HG02840 (cell line): Measurements from ENCODE around the gene PRDM16.
"Not testable (repeated sequence)": the region's sequence is repeated elsewhere in the genome, so short reads cannot be mapped to it uniquely, and the experiment has no call there.

Experiments
- ATAC-seq: cut with Tn5 transposase; IDR thresholded peaks from one replicate; pipeline ENCODE4 v1.9.1; 2021; ENCODE audit warnings: mild to moderate bottlenecking, moderate library complexity, moderate number of reproducible peaks; ENCODE audit not compliant: unreplicated experiment, low FRiP score

Gene PRDM16

GRCh38 chr1:3078430-3078861 lies 9.4 kb downstream of the PRDM16 start:
- no peak for ATAC-seq

- ATAC-seq, result no peak
Observed at GRCh38 chr1:3078871-3079270, 9.9 kb downstream of the PRDM16 start.

GRCh38 chr1:3079381-3080052 lies 10.5 kb downstream of the PRDM16 start:
- no peak for ATAC-seq

GRCh38 chr1:3080053-3080955 lies 11.3 kb downstream of the PRDM16 start:
- ATAC-seq, result no peak

DNA sequence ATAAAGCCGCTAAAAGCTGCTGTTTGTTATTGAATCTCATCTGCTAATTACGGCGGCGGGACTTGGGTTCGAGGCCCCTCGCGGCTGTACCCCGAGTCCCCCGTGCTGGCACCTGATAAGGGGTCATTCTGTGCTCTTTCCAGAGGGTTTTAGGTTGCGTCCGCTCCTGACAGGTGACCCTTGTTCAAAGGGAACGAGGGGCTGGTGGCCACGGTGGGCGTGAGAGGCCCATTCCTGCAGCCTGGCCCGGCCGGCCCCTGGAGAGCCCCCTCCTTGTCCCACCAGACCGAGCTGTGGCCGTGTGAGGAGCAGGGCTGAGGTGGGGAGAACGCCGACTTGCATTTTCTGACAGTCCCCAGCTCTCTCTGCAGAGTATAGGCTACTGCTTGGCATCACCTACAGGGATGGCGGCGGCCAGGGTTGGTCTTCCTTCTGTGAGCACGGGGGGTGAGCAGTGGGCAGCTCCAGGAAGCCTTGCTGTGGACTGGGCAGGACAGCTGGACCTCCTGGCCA lies 12.2 kb downstream of the PRDM16 start:
- no peak for ATAC-seq

GRCh38 chr1:3082051-3082450 lies 13.0 kb downstream of the PRDM16 start:
- no peak for ATAC-seq

DNA sequence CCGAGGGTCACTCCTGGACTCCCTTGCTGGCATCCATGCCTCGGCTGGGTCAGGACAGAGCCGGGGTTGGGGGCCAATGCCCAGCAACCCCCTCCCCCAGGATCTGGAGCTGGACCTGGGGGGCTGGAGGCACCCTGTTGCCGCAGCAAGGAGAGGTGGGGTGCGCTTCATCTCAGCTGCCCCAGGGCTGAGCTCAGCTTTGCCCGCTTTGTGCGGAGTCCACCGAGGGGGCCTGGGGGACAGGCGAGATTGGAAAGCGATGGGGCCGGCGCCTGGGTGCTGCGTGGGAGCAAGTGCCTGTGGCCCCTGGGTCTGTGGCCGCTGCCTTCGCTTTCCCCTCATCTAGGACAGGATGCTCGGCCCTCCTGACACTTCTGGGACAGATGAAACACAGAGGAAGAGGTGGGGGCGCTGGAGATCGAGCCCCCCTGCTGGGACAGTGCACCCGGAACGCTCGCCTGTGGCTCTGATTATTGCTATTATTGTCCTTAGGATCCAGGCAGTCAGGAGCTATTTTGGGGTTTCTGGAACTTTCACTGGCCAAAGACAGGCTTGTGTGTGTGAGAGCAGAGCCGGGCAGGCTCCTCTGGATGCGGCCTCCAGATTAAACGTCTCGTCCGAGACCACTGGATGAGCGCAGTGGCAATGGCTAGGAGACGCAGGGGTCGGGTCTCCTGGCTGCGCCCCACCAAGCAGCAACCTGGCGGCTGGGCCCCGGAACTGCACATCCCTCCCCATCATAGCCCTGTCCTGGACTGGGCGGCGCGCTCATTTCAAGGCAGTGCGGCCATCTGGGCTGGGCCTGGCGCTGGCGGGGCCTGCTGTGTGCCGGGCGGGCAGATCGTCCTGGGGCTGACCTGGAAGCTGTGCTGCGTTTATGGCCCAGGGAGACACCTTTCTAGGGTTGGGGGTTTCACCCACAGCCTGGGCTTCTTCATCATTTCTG lies 13.8 kb downstream of the PRDM16 start:
- no peak for ATAC-seq

DNA sequence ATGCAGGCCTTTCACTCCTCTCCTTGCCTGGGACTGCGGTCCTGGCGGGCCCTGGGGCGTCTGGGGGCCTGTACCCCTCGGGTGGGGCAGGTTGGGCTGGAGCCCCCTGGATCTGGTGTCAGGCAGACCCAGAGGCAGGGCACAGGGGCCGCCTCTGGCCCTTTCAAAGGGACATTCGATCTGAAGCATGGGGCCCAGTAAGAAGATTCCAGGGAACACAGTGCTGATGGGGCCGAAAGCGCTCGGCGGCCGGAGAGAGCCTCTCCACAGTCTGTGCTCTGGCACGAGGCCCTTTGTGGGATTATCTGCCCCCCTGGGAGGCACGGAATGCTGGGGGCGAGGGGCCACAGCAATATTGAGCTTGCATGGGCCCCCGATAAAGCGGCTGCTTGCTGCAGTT lies 15.2 kb downstream of the PRDM16 start:
- ATAC-seq, result no peak

DNA sequence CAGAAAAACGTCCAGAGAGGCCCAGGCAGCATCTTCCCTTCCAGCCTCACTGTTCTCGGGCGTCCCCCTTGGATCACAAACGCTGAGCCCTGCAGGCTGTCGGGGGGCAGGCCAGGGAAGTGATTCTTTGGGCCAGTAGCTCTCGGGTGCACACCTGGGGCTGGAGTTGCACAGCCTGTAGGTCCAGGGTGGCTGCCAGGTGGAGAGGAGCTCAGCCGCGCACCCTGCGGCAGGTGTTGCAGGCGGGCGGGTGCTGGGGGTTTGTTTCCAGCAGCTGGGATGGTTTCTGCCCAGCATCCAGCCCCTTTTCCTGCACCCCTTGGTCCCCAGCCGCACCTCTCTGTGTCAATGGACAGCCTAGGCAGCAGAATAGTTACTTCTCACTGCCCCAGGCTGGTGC lies 15.7 kb downstream of the PRDM16 start:
- no peak for ATAC-seq

- no peak for ATAC-seq
Observed at GRCh38 chr1:3085721-3086120, 16.7 kb downstream of the PRDM16 start.

- no peak for ATAC-seq
Observed at GRCh38 chr1:3086272-3086974, 17.4 kb downstream of the PRDM16 start.

- ATAC-seq, result no peak
Observed at GRCh38 chr1:3087049-3087448, 18.0 kb downstream of the PRDM16 start.

DNA sequence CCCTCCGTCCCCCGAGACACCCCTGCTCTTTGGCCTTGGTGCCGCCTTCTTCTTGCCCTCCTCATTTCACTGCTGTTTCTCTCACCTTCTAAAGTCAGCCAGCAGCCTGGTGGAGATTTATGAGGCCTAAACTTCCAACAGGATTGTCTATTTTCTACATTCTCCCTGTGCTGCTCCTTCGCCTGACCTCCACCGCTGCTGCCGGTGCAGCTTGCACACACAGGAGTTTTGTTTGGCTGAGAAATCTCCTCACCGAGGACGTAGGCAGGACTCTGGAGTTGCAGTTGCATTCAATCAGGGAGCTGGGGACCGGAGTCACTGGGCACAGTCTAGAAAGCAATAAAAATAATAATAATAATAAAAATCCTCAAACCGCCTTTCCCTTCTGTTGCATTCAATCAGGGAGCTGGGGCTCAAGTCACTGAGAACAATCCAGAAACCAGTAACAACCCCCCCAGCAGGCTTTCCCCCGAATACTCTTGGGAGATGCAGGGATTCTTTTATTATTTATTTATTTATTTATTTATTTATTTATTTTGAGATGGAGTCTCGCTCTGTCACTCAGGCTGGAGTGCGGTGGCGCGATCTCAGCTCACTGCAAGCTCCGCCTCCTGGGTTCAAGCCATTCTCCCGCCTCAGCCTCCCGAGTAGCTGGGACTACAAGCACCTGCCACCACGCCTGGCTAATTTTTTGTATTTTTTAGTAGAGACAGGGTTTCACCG lies 19.1 kb downstream of the PRDM16 start:
- not testable (repeated sequence) for ATAC-seq

- ATAC-seq, result no peak
Observed at GRCh38 chr1:3089490-3089889, 20.5 kb downstream of the PRDM16 start.

DNA sequence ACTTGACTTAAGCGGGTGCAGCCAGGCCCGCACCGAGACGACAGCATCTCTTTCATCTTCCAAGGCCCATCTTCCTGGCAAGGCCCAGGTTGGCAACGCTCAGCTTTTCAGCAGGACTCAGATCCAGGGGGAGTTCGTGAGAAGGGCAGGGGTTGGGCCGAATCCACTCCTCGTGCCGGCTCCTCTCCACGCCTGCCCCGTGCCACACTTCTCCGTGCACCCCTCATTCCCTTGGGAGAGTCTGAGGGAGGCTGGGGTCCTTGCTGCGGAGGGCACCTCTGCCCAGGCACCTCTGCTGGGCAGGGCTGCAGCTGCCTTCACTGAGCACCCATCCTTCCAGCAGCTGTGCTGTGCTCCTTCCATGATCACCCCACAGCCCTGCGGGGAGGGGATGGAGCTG lies 22.3 kb downstream of the PRDM16 start:
- ATAC-seq, result no peak

- no peak for ATAC-seq
Observed at GRCh38 chr1:3092530-3092929, 23.5 kb downstream of the PRDM16 start.

GRCh38 chr1:3093898-3094626 lies 25.1 kb downstream of the PRDM16 start:
- ATAC-seq, result no peak
